Cardiac fibroblast (primary cell): ENCODE data around the gene FBLN1.

ENCODE experiments used
- DNase-seq, 2 donors: peaks; one replicate each; pipeline versions ENCODE4 v3.0.0 to v3.0.0-alpha.2; 2010; ENCODE audit warnings: low read depth in 2 of 2
- H3K4me3 ChIP-seq, 2 donors: replicated peaks in 1 of 2; 1 replicate in 1 of 2; 2 replicates in 1 of 2; pipeline ENCODE4 v1.5.1; 2011; ENCODE audit warnings: low read depth in 2 of 2, low read length in 2 of 2, mild to moderate bottlenecking in 2 of 2, moderate library complexity in 1 of 2
- CTCF ChIP-seq: IDR thresholded peaks from one replicate; pipeline ENCODE4 v1.5.1; 2011; ENCODE audit warnings: low read depth, mild to moderate bottlenecking, low read length, inconsistent platforms

Gene FBLN1

GRCh38 chr22:45597460-45598192 lies 94.9 kb downstream of the FBLN1 start:
- TF ChIP-seq CTCF = no peak
- DNase-seq = no peak
- no peak overlapping the region for H3K4me3 ChIP-seq

GRCh38 chr22:45598596-45599217 lies 96.0 kb downstream of the FBLN1 start:
- no peak for TF ChIP-seq CTCF
- no peak overlapping the region for H3K4me3 ChIP-seq
- no peak for DNase-seq

GRCh38 chr22:45599836-45600577 lies 97.3 kb downstream of the FBLN1 start:
- no peak for TF ChIP-seq CTCF
- no peak for DNase-seq
- H3K4me3 ChIP-seq = no peak overlapping the region

GRCh38 chr22:45600790-45601730 lies 98.4 kb downstream of the FBLN1 start:
- no peak overlapping the region for H3K4me3 ChIP-seq
- TF ChIP-seq CTCF = no peak
- peak; percentile 33 to 86 for DNase-seq

DNA sequence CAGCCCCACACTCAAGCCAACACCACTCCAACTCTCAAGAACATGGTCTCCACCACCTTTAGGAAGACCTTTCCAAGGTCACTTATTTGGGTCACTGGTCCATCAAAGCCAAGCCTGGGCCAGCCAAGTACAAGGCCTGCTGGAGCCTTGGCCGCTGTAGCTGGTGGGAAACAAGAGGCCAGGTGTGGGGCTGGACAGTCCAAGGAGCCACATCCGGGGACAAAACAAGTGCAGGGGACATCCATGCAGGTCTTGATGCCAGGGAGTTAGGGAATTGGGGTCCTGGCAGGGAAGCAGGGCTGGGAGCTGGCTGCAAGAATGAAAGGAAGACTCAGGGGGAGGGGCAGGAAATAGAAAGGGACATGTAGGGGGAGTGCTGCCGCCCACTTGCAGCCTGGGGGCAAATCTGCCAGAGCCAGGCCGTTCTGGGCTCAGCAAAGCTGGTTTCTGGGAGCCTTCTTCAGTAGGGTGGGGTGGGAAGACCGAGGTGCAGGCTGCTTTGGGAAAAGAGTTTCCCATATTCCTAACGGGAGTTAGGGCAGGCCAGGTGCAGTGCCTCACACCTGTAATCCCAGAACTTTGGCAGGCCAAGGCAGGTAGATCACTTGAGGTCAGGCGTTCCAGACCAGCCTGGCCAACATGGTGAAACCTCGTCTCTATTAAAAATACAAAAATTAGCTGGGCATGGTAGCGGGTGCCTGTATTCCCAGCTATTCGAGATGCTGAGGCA lies 99.5 kb downstream of the FBLN1 start:
- no peak for TF ChIP-seq CTCF
- no peak for DNase-seq
- H3K4me3 ChIP-seq = no peak overlapping the region
